T follicular helper cell (primary cell): ENCODE measurements around the gene TATDN2.
"Not testable (repeated sequence)": the region's sequence is repeated elsewhere in the genome, so short reads cannot be mapped to it uniquely, and the experiment has no call there.

Experiments
- DNase-seq: peaks from one replicate; pipeline ENCODE4 v3.0.0-alpha.2; 2020; ENCODE audit warnings: low read depth

Gene TATDN2

DNA sequence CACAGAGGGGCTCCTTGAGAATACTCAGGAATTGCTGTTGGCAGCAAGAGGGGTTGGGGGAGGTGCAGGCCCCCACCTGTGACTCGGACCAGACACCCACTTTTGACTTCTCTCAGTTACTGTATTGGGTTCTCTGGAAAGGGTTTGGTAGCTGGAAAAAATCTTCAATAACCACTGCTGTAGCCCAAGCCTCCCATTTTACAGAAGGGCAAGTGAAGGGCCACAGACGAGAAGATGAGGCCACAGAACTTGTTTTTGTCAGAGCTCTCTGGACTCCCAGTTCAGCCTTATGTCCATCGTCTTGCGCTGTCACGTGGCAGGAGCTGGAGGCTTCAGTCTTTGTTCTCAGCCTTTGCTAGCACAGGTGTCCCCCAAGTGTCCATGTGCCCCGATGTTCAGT lies 12.7 kb upstream of the TATDN2 start:
- DNase-seq: no peak

- DNase-seq: no peak
Observed at GRCh38 chr3:10238345-10239183, 9.7 kb upstream of the TATDN2 start.

GRCh38 chr3:10240799-10241198 lies 7.5 kb upstream of the TATDN2 start:
- DNase-seq: no peak

- peak; percentile 75 for DNase-seq
Observed at GRCh38 chr3:10242182-10243065, 5.8 kb upstream of the TATDN2 start.

GRCh38 chr3:10244009-10244408 lies 4.2 kb upstream of the TATDN2 start:
- no peak for DNase-seq

DNA sequence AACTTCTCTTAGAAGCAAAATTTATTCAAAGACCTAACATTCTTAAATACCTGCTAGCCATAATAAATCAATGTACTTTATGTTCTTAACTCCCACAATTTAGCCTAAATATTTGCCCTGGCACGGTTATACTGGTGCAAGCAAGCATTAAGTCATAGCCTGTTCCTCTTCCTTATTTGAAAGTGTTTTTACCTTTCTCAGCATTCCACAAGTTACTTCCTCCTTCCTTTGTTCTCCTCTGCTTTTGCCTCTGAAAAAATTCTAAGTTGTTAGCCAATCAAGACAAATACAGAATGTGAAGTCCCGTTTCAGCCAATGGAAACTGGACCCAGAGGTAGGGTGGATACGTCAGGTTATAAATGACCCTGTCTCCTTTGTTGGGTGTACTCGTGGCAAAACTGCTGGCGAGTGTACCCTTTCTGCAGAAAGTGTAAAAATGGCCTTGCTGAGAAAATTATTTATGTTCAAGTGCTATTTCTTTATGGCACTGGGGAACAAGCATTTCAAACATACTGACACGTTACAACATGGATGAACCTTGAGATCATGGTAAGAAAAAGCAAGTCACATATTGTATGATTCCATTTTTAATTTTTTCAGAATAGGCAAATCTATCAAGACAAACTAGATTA lies 3.1 kb upstream of the TATDN2 start:
- no peak for DNase-seq

- no peak for DNase-seq
Observed at GRCh38 chr3:10247679-10248183, 528 bp upstream of the TATDN2 start.

GRCh38 chr3:10248984-10249748 lies 907 bp downstream of the TATDN2 start:
- DNase-seq: peak; percentile 24

DNA sequence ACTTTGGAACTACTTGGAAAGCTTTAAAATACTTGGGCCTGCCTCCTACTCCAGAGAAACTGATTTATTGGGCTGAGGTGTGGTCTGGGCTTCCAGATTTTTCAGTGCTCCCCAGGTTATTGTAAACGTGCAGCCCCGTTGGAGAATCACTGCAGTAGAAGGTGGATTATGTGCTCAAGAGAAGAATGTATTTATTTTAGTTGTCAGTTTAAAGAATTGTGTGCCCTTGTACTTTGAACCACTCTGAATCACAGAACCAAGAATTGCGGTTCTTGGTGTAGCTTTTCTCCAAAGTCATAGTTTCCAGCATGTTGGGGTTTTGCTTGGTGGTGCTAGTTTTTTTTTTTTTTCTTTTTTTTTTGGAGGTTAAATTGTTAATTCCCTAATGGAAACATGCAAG lies 1.6 kb downstream of the TATDN2 start:
- DNase-seq: no peak

DNA sequence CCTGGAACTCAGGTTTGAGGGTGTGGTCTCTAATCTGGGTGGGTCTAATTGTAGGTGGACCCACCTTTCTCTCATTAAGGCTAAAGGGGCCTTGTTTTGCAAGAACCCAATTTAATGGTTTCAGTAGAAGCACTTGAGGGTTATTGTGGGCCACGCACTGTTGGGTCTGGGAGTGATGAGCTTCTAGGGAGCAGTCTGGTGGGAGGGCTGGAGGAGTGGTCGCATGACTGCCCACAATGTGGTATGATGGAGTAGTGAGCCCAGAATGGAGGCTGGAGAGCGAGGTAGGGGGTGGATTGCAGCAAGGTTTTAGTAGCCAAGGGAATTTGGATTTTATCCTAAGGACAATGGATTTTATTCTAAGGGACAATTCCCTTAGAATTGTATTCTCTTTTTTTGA lies 2.7 kb downstream of the TATDN2 start:
- DNase-seq: no peak

- no peak for DNase-seq
Observed at GRCh38 chr3:10253731-10254130, 5.5 kb downstream of the TATDN2 start.

GRCh38 chr3:10255835-10256234 lies 7.6 kb downstream of the TATDN2 start:
- no peak for DNase-seq

DNA sequence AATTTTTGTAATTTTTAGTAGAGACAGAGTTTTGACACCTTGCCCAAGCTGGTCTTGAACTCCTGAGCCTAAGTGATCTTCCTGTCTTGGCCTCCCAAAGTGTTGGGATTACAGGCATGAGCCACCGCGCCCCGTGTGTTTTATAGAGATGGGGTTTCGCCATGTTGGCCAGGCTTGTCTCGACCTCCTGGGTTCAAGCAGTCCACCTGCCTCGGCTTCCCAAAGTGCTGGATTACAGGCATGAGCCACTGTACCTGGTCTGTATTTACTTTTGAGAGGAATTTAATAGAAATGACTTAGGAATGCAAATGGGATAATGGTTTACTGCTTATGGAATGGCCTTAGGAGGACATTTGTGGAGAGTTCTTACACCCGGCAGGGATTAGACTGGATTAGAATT lies 10.8 kb downstream of the TATDN2 start:
- DNase-seq: no peak

GRCh38 chr3:10259798-10260197 lies 11.5 kb downstream of the TATDN2 start:
- no peak for DNase-seq

DNA sequence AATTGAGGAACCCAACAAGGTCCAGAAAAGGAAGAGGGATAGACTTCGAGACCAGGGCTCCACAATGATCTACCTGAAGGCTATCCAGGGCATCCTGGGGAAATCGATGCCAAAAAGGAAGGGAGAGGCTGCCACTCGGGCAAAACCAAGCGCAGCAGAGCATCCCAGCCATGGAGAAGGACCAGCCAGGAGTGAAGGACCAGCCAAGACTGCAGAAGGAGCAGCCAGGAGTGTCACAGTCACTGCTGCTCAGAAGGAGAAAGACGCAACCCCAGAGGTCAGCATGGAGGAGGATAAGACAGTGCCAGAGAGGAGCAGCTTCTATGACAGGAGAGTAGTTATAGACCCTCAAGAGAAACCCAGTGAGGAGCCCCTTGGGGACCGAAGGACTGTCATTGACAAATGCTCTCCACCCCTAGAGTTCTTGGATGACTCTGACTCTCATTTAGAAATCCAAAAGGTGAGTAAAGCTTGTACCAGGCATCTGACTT lies 12.0 kb downstream of the TATDN2 start:
- no peak for DNase-seq

DNA sequence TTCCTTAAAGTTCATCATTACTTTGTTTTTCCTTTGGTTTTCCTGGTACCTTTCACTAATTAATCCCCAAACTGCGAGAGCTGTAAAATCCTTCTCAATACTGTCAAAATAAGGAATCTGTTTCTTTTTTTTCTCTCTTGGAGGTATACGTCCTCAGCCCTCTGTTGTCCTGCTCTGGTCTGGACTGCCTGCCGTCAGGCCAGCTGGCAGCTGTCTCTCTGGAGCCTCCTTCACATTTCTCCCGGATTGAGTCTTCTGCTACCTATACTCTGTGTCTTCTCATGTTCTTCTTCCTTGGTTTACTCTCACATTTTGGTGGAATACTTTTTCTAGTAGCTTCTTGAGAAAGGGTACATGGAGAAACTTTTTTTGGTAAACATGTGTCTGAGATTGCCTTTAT lies 13.8 kb downstream of the TATDN2 start:
- no peak for DNase-seq

DNA sequence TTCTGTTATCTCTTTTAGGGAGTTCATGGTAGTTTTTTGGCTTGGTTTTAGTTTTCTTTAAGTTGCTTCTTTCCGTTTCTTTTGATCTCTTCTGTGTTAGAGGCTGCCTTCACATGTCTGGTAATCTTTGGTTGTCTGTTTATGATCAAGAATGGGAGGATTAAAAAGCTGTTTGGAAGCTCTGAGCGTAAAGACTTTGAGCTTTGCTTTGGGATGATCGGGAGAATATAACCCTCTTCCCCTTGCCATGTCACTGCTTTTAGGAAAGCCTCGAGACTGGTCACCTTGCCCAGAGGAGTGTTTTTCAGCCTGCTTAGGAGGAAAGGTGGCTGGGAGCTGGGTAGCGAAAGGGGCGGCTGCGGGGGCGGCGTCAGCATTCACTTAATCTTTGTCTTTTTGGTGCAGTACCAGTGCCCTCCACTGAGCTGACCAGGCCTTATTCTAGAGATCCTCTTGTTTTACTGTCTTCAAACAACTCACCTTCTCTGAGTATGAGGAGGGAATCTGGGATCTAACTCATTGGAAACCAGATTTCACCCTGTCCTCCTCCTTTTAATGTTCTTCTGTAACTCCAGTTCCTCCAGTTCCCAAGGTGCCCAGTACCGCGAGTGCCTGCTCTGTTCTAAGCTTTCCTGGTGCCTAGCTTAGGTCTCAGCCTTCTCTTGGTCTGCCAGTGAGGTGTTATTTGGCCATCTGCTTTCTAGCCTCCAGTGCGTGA lies 15.5 kb downstream of the TATDN2 start:
- DNase-seq: peak; percentile 50

GRCh38 chr3:10265833-10266232 lies 17.6 kb downstream of the TATDN2 start:
- DNase-seq: no peak

- not testable (repeated sequence) for DNase-seq
Observed at GRCh38 chr3:10266936-10267335, 18.7 kb downstream of the TATDN2 start.

DNA sequence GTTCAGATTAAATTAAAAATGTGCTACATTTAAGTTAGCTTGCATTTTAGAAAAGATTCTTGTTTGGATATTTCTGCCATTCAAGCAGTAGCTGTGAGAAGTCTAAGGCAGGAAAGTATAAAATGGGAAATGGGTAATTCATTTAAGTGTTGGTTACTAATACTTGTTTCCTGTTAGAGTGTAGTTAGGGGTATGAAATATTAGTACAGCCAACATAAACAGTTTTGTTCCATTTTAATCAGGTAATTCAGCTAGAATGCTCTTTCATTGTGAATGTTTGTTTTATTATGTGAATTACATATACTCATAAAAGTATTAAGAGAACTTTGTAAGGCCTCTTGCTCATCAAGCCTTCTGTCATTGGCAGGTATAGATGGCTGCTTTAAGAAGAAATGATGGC lies 19.9 kb downstream of the TATDN2 start:
- no peak for DNase-seq

DNA sequence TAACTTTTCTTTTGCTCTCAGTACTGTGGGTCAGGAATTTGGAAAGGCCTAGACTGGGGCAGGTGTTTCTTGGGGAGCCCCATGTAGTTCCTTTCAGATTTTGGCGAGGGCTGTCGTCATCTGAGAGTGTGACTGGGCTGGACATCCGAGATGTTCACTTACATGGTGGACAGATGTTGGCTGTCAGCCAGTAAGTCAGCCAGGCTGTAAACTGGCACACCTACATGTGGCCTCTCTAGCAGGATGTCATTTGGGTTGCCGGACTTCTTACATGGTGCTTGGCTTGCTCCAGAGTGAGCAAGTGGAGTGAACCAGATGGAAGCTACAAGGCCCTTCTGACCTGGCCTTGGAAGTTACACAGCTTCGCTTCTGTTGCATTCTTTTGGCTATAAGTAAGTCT lies 20.7 kb downstream of the TATDN2 start:
- no peak for DNase-seq
